ENCODE data around the gene RHEBL1.

The RHEBL1 gene

DNA sequence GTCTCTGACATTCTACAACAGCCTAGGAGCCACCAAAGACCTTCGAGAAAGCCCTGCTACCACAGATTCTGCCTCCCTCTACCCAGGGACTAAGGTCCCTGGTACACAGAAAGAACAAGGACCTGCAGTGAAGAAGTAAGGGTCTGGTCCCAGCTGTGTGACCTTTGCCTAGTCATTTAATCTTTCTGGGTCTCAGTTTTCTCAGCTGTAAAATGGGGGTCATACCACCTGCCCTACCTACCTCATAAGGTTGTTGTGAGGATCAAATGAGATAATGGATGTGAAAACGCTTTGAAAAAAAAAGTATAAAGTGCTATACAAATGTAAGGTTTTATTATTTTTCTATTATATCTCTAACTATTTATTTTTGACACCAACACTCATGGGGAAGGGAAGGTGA, 46.0 kb downstream of the RHEBL1 start:
- no peak for DNase-seq (ENCODE audit: extremely low read depth, low read depth)
- TF ChIP-seq, protein P1, sequence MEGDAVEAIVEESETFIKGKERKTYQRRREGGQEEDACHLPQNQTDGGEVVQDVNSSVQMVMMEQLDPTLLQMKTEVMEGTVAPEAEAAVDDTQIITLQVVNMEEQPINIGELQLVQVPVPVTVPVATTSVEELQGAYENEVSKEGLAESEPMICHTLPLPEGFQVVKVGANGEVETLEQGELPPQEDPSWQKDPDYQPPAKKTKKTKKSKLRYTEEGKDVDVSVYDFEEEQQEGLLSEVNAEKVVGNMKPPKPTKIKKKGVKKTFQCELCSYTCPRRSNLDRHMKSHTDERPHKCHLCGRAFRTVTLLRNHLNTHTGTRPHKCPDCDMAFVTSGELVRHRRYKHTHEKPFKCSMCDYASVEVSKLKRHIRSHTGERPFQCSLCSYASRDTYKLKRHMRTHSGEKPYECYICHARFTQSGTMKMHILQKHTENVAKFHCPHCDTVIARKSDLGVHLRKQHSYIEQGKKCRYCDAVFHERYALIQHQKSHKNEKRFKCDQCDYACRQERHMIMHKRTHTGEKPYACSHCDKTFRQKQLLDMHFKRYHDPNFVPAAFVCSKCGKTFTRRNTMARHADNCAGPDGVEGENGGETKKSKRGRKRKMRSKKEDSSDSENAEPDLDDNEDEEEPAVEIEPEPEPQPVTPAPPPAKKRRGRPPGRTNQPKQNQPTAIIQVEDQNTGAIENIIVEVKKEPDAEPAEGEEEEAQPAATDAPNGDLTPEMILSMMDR (IDR thresholded peaks at IDR 0.05; ENCODE audit: low read depth, low read length): no peak

DNA sequence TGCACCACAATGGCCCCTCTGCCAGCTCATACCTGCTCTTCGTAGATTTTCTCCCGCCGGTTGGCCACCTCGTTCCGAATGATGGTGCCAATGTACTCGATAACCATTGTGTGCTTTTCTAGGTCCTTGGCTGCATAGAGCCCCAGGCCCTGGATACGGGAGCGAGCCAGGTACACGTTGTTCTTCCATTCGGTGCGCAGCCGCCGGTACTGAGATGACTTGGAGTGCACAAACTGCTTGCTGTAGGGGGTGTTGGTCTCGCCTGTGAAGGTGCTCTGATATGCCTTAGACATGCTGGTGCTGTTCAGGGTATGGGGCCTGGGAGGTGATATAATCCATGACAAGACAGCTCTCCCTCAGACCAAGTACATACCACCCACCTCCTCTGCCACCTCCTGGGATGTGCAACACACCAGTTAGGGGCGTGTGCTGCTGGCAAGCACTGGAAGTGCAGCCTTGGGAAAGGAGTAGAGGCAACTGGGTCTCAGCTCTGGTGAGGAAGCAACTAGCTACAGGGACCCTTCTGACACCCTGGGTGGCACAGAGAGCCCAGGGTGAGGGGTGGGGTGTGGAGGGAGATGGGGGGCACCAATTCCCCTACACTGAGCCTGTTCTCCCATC, 47.1 kb downstream of the RHEBL1 start:
- TF ChIP-seq, protein P1 (IDR thresholded peaks at IDR 0.05; ENCODE audit: low read depth, low read length): no peak

DNA sequence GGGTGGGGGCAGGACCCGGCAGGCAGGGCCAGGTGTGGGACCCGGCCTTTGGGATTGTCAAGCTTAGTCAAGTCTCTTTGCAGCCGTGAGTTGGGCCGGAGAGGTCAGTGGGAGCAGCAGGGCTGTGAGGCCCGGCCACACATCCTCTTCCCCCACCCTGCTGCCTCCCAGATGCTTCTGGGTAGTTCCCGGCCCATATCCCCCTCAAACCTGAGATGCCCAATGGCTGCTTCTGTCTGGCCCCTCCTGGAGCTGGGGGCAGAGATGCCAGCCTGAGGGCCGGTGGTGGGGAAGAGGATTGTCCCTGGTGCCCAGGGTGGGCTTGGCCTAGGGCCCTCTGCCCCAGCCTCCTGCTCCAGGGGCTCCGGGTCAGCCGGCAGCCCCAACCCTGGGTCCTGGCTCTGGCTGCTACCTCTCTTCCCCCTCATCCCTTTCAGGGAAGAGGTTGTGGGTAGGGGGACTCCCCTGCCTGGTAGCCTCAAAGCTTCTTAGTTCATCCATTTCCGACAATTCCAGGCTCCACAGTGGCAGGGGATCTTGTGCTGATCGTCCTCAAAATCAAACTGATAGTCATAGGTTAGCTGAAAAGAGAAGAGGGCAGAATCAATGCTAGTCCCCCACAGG, 48.4 kb downstream of the RHEBL1 start:
- TF ChIP-seq, protein P1 (IDR thresholded peaks at IDR 0.05; ENCODE audit: low read depth, low read length): no peak
- DNase-seq (ENCODE audit: extremely low read depth, low read depth): no peak

More for the DNA sequence above, 47.1 kb downstream of the RHEBL1 start:
- no peak for DNase-seq (ENCODE audit: extremely low read depth, low read depth)

DNA sequence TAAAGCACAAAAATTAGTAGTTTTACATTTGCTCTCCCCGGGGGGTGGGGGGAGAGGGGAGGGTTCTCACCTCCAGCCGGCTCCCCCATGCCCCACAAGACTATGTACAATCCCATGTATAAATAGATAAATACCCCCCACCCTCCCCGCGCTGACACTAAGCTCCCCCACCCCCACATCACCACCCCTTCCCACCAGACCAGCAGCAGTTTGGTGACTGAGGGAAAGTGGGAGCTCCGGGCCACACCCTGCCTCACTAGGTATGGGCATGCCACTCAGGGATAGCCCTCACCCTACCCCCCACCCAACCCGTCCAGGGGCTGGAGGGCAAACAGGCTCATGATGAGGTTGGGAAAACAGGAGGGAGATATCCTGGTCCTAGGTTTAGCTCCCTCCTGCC, 49.3 kb downstream of the RHEBL1 start:
- TF ChIP-seq, protein P1 (IDR thresholded peaks at IDR 0.05; ENCODE audit: low read depth, low read length): no peak
- DNase-seq (ENCODE audit: extremely low read depth, low read depth): no peak

GRCh38 chr12:49019443-49020324, 50.1 kb downstream of the RHEBL1 start:
- no peak for DNase-seq (ENCODE audit: extremely low read depth, low read depth)
- TF ChIP-seq, protein P1 (IDR thresholded peaks at IDR 0.05; ENCODE audit: low read depth, low read length): peak; percentile 26

- DNase-seq (ENCODE audit: extremely low read depth, low read depth): no peak
- TF ChIP-seq, protein P1 (IDR thresholded peaks at IDR 0.05; ENCODE audit: low read depth, low read length): no peak
Observed at GRCh38 chr12:49019120-49019430, 50.7 kb downstream of the RHEBL1 start.
